Measurements from ENCODE around the gene PSAP. TPM values are rescaled to one million over a fixed set of nuclear protein-coding genes. Genes with fewer than 3 reads are reported as not detected.

Gene PSAP
- total RNA-seq, 6 experiments from 2014 or later, result 520 to 743 (median 570) TPM

DNA sequence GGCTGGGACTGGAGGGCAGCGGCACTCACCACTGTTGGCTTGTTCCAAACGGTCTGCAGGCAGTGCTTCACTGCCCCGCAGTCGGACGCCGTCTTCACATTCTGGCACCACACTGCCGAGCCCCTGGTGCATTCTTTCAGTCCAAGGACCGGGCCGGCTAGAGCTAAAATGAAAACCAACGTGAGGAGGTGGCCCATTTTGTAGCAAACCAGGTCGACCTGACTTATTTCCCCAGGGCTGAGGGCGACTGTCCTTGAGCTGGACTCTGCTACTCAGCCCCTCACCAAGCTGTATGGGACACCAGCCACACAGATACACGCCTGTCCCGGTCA is 16.7 kb downstream of the PSAP start:
- intact Hi-C loops (cut with DNase I), result no loop called here
- TF ChIP-seq POLR2A (IDR thresholded peaks at IDR 0.05), result no peak
- TF ChIP-seq, protein P1, sequence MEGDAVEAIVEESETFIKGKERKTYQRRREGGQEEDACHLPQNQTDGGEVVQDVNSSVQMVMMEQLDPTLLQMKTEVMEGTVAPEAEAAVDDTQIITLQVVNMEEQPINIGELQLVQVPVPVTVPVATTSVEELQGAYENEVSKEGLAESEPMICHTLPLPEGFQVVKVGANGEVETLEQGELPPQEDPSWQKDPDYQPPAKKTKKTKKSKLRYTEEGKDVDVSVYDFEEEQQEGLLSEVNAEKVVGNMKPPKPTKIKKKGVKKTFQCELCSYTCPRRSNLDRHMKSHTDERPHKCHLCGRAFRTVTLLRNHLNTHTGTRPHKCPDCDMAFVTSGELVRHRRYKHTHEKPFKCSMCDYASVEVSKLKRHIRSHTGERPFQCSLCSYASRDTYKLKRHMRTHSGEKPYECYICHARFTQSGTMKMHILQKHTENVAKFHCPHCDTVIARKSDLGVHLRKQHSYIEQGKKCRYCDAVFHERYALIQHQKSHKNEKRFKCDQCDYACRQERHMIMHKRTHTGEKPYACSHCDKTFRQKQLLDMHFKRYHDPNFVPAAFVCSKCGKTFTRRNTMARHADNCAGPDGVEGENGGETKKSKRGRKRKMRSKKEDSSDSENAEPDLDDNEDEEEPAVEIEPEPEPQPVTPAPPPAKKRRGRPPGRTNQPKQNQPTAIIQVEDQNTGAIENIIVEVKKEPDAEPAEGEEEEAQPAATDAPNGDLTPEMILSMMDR (IDR thresholded peaks at IDR 0.05), result no peak
- 88% methylated on average over 10 of the region's 14 CpGs for WGBS (ENCODE audit: insufficient coverage, low coverage, low lambda C conversion rate, missing lambda C conversion rate)
- no peak for DNase-seq
- Histone ChIP-seq H3K9me3 (no peaks in the 10 kb centered on the region), H3K4me3 (no peak overlapping the region), H3K27ac (peak overlapping the region in 1 of 3 donors; percentile 3), H3K36me3 (peaks cover 0 to 49% (median 27%) of the 10 kb centered on the region in 4 donors), H3K4me1 (peaks cover 0 to 55% (median 8%) of the 10 kb centered on the region in 4 donors), H3K27me3 (no peaks in the 10 kb centered on the region)
- no peak for ATAC-seq

DNA sequence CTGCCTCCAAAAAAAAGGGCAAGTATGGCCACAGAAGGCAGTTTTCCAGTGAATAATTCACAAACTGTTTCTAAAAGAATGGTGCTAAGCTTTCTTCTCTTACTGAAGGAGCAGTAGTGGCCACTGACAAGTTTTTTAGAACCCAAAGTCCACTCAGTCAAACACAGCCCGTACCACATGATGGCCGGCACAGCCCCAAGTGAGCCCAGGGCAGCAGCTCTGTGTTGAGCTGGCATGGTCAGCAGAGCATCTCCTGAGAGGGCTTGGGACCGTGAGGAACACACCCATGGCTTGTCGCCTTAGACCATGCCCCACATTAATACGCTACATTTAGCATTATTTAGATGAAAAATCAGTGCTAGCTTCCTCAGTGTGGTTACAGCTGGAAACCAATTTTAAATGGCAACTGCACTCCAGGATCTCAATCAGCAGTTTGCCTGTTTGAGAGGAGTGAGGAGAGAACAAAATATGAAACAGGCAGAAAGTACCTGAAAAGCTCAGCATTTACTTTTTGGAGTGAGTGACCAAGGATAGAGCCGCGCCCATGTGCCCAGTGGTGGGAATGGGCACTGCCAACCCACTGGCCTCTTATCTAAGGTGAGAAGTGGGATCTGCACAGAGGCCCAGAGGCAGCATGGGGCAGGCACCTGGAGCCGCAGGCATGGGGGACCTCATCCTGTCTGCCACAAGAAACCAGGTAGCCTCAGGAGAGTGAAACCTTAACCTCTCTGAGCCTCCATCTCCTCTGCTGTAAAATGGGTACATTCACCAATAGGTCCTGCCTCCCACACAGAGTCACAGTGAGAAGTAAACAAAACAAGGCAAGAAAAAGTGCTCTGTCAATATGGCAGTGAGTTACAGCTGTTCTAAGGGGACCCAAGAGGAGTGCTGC is 17.4 kb downstream of the PSAP start:
- intact Hi-C loops (cut with DNase I), result no loop called here
- H3K36me3 ChIP-seq, result peaks cover 0 to 56% (median 31%) of the 10 kb centered on the region in 4 donors
- H3K27me3 ChIP-seq, result no peaks in the 10 kb centered on the region

DNA sequence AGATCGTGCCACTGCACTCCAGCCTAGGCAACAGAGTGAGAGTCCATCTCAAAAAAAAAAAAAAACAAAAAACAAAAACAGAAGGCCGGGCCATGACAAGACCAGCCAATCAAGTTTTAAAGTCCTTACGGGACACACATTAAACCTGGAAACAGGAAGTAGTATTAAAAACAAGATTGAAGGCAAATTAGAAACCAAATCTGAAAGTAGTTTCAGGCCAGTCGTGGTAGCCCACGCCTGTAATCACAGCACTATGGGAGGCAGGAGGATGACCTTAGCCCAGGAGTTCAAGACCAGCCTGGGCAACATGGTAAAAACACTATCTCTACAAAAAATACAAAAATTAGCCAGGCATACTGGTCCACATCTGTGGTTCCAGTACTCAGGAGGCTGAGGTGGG is 18.1 kb downstream of the PSAP start:
- H3K4me1 ChIP-seq, result peaks cover 0 to 43% (median 8%) of the 10 kb centered on the region in 4 donors
- ATAC-seq (no peak), DNase-seq (no peak)
- intact Hi-C loops (cut with DNase I), result no loop called here
- H3K27ac ChIP-seq, result no peak overlapping the region
- WGBS (ENCODE audit: insufficient coverage, low coverage, low lambda C conversion rate, missing lambda C conversion rate), result 51% methylated on average over 4 of the region's 5 CpGs
- H3K9me3 ChIP-seq, result no peaks in the 10 kb centered on the region
- TF ChIP-seq POLR2A (IDR thresholded peaks at IDR 0.05), result no peak
- TF ChIP-seq, protein P1 (IDR thresholded peaks at IDR 0.05), result no peak
- H3K36me3 ChIP-seq, result peaks cover 1 to 63% (median 35%) of the 10 kb centered on the region in 4 donors
- no peaks in the 10 kb centered on the region for H3K27me3 ChIP-seq
- no peak overlapping the region for H3K4me3 ChIP-seq

More for the DNA sequence above, 17.4 kb downstream of the PSAP start:
- ATAC-seq (no peak), DNase-seq (no peak)
- H3K4me3 ChIP-seq, result no peak overlapping the region
- no peak for TF ChIP-seq POLR2A (IDR thresholded peaks at IDR 0.05)
- TF ChIP-seq, protein P1 (IDR thresholded peaks at IDR 0.05), result no peak
- no peak overlapping the region for H3K27ac ChIP-seq
- WGBS (ENCODE audit: insufficient coverage, low coverage, low lambda C conversion rate, missing lambda C conversion rate), result 96% methylated on average over 5 of the region's 8 CpGs
- no peaks in the 10 kb centered on the region for H3K9me3 ChIP-seq
- peaks cover 0 to 51% (median 8%) of the 10 kb centered on the region in 4 donors for H3K4me1 ChIP-seq

DNA sequence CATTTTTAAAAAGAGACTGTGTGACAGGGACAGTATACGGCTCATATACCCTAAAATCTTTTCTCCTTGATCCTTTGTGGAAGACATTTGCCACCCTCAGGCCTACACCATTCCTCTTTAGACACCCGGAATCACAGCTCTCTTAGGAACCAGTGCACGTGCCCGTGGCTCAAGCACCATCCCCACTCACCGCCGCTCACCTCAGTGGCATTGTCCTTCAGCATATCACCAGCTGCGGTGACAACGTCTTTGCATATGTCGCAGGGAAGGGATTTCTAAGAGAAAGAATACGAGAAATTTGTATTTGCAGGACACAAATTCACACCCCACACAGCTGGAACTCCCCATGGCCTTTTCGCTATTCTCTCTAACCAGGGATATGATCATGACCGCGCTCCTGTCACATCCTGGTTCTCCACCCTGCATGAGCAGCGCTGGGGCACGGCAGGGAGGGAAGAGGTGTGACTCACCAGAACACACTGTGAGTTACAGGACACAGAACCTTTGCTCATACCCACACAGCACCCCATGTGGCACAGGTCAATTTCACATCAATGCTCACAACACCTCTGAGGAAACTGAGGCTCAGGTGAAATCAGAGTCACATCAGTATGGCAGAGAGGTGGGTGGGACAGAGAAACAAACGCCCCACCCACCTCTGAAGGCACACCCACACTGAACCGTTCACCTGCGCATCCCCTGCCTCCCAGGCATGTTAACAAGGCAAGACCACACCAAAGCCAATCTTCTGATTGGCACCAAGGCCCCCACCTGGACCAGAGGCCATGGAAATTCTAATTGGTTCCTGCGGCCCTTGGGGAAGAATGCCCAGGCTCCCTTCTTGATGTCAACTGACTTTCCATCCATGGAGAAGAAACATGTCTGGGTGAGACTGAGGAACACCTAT is 19.2 kb downstream of the PSAP start:
- no peaks in the 10 kb centered on the region for H3K9me3 ChIP-seq
- no peak overlapping the region for H3K27ac ChIP-seq
- WGBS (ENCODE audit: insufficient coverage, low coverage, low lambda C conversion rate, missing lambda C conversion rate), result 91% methylated on average over 12 of the region's 19 CpGs
- no peaks in the 10 kb centered on the region for H3K27me3 ChIP-seq
- no peak for ATAC-seq
- DNase-seq, result no peak
- H3K4me1 ChIP-seq, result peaks cover 0 to 33% (median 8%) of the 10 kb centered on the region in 4 donors
- intact Hi-C loops (cut with DNase I), result no loop called here
- H3K4me3 ChIP-seq, result no peak overlapping the region
- no peak for TF ChIP-seq POLR2A (IDR thresholded peaks at IDR 0.05)
- TF ChIP-seq, protein P1 (IDR thresholded peaks at IDR 0.05), result no peak
- peaks cover 5 to 73% (median 40%) of the 10 kb centered on the region in 4 donors for H3K36me3 ChIP-seq

All from right lobe of liver (tissue), 6 donors.